Activated T-cell treated with anti-CD3 and anti-CD28 coated beads for 1 hour (primary cell): ENCODE measurements around the gene PTPN13.
"Not testable (repeated sequence)": the region's sequence is repeated elsewhere in the genome, so short reads cannot be mapped to it uniquely, and the experiment has no call there.

Experiments used
- DNase-seq: peaks from one replicate; pipeline ENCODE4 v3.0.0-alpha.2; 2020; ENCODE audit warnings: low read depth

The PTPN13 gene

DNA sequence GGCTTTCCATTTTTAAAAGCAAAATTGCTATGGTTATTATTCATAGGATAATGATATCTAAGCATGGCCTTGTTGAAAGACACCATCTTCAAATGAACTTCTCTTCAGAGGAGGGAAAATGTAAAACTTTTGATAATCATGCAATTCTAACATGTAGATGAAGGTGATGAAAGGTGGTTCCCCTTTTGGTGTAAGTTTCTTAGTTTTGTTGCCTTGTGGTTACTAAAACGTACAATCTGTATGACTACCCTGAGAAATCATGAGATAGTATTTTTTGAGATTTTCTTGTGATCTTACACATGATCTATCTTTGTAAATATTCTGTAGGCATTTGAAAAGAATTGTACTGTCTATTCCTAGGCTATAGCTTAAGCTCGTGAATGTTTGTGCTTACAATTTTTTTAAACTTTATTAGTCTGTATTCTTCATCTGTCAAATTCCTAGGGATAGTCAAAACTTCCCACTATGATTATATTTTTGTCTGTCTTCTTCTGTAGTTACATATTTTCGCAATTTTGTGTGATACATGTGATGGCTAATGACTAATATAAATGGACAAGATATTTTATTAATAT is 47.5 kb downstream of the PTPN13 start:
- no peak for DNase-seq

- DNase-seq = no peak
Observed at GRCh38 chr4:86644892-86645291, 50.8 kb downstream of the PTPN13 start.

DNA sequence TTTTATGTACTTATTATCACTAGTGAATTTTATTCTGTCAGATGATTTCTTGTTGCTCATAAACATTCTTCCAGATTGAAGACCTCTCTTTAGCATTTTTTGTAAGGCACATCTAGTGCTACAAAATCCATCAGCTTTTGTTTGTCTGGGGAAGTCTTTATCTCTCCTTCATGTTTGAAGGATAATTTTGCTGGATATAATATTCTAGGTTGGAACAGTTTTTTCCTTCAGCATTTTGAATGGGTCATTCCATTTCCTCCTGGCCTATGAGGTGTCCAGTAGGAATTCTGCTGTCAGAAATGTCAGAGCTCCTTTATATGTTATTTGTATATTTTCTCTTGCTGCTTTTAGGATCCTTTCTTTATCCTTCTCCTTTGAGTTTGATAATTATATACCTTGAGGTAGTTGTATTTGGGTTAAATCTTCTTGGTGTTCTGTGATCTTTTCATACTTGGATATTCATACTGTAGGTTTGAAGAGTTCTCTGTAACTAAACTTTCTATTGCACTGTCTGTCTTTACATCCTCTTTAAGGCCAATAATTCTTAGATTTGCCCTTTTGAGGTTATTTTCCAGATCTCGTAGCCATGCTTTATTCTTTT is 58.3 kb downstream of the PTPN13 start:
- DNase-seq = no peak

GRCh38 chr4:86653237-86653865 is 59.2 kb downstream of the PTPN13 start:
- DNase-seq = no peak

DNA sequence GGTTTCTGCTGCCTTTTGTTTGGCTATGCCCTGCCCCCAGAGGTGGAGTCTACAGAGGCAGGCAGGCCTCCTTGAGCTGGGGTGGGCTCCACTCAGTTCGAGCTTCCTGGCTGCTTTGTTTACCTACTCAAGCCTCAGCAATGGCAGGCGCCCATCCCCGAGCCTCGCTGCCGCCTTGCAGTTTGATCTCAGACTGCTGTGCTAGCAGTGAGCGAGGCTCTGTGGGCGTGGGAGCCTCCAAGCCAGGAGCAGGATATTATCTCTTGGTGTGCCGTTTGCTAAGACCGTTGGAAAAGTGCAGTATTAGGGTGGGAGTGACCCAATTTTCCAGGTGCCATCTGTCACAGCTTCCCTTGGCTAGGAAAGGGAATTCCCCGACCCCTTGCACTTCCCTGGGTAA is 62.7 kb downstream of the PTPN13 start:
- DNase-seq = not testable (repeated sequence)

DNA sequence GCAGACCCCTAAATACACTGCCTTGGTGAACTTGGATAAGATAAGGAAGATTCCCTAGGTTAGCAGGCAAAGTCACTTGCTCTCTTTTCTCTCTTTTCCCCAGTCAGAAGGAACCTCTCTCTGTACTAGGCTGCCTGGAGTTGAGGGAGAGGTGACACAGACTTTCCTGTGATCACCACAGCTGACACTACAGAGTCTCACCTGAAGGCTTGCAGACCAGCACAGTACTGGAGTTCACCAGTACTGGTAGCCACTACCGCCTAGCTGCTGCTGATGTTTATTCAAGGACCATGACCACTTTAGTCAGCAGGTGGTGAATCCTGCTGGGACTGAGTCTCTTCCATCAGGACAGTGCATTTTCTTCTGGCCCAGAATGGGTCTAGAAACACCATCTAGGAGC is 63.3 kb downstream of the PTPN13 start:
- no peak for DNase-seq

DNA sequence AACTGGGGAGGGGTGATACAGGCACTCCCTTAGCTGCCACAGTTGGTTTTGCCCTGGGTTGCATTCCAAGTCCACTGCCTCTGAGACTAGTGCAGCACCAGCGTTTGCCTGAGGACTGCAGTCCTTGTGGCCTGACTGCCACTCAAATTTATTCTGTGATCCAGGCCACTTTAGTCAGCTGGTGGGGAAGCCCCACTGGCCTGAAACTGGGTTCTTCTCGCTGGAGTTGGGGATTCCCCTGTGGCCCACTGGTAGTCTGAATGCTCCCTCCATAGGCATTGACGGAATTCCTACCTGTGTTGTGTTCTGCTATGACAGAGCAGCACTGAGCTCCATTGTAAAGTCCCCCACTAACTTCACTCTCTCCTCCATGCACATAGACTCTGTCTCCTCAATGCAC is 63.8 kb downstream of the PTPN13 start:
- DNase-seq = no peak

DNA sequence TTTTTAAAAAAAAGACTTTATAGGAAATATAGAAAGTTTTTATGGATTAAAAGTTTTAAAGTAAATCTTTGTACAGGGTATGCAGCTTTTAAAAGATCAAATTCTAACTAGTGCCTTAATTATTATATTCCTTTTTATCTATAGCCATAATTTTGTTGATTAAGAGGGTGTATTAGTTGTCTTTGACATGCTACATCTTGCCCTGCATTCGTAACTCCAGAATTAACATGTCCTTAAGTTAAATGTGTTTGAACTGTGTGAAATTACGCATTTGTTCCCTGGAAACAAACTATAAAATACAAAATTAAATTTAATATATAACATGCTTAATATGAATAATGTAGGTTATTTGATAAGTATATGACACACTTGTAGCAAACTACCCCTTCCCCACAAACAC is 66.3 kb downstream of the PTPN13 start:
- no peak for DNase-seq

DNA sequence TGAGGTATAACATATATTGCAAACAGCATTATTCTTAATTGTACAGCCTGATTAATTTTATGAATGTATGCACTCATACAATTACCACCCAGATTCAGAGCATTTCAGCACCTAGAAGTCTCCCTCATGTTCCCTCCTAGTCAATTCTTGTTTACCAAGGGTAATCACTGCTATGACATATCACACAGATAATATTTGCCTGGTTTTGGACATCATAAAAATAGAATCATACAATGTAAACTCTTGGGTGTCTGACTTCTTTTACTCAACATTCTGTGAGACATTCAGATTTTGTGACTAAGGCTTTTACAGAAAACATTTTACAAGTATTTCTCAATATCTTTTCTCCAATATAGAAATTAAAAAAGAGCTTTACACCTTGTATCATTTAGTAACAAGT is 66.9 kb downstream of the PTPN13 start:
- no peak for DNase-seq

DNA sequence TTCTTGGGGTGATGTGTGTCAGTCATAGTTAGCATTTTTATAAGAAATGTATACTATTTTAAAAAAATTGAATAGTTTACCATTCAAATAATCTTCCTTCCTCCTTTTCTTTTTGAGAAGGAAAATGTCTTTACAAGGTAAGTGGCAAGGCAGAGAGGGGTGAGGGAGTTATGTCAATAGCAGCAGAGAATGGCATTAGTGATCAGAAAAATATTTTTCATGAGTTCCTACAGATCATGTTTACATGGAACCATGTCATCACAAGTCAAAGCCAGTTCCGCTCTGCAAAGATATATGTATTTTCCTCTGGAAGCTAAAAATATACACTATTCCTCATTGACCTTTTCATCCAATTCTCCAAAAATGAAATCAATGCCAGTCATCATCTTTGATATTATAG is 67.3 kb downstream of the PTPN13 start:
- no peak for DNase-seq

DNA sequence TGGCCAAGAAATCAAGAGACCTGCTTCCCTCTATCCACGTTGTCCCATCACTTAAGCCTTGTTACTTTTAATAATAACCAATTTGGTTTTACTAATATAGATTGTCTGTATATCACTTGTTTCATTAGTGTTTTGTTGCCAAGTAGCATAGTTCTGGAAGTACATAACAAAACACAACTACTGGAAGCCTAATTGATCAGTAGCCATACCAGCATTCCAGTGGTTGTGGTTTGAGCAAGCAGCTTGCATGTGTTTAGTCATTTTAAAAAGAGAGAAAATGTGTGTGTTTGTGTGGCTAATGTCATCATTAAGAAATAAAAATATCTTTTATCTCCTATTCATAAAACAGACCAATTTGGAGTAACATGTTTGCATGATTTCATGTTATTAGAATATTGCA is 70.8 kb downstream of the PTPN13 start:
- no peak for DNase-seq

DNA sequence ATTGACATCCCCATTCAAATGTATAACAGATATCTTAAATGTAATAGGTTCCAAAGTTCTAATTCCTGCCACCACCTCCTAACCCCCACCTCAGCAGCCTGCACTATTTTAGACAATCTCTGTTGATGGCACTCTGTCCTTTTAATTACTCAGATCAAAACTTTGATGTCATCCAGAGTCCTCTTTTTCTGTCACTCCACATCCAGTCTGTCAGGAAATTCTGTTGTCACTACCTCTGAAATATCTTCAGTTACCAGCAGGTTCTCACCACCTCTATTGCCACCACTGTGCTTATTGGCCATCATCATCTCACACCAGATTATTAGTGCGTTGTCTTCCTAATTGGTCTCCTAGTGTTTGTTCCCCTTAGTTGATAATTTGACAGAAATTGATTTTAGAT is 76.2 kb downstream of the PTPN13 start:
- no peak for DNase-seq

GRCh38 chr4:86670756-86671155 is 76.6 kb downstream of the PTPN13 start:
- no peak for DNase-seq

DNA sequence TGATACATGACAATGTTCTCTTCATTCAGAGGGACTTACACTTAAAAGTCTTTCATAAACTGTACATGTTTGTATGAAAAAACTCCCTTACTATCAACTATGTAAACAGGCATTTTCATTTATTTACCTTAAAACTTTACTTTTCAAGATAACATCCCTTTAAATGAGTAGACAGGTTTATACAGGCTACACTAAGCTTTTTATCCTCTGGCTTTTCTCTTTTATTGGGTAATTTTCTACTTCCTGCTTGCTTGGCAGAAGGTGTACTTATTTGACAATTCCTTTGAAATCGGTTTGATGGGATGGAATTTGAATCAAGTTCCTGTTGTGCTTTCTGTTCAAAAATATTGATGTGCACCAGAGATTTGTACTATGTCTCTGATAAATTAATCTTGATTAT is 81.4 kb downstream of the PTPN13 start:
- no peak for DNase-seq

GRCh38 chr4:86678796-86679195 is 84.7 kb downstream of the PTPN13 start:
- DNase-seq = no peak

DNA sequence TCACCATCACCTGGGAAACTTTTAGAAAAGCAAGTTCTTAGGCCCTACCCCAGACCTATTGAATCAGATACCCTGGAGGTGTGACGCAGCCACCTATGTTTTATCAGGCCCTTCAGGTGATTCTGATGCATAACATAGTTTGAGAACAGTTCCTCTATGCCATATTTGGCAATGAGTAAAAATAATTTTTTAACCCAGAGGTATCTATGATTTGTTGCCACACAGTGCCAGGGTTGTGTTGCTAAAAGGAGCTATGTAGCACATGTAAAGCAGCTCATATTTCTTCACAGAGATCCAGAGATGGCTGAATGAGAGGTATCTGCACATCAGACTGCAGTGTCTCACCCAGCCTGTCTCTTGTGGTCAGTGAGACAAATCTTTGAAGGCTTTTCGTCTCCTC is 85.3 kb downstream of the PTPN13 start:
- no peak for DNase-seq

DNA sequence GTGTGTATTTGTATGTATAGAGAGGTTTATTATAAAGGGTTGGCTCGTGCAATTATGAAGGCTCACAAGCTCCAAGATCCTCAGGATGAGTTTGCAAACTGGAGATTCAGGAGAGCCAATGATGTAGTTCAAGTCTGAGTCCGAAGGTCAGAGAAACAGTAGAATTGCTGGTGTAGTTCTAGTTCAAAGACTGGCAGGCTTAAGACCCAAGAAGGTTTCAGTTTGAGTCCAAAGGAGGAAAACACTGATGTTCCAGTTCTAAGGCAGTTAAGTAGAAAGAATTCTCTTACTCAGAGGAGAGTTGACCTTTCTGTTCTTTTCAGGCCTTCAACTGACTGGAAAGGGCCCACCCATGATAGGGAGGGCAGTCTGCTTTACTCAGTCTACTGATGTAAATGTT is 89.1 kb downstream of the PTPN13 start:
- no peak for DNase-seq

- no peak for DNase-seq
Observed at GRCh38 chr4:86683983-86684382, 89.9 kb downstream of the PTPN13 start.

DNA sequence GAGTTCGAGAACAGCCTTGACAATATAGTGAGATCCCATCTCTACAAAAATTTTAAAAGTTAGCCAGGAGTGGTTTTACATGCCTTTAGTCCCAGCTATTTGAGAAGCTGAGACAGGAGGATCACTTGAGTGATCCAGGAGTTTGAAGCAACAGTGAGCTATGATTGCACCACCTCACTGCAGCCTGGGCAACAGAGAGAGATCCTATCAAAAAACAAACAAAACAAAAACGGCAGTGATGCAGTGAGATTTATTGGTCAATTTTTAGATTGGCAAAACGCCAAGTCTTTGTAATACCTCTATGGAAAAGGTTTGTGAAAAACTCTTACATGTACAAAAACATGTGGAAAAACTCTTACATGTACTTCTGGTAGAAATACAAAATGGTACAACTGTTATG is 91.3 kb downstream of the PTPN13 start:
- DNase-seq = no peak

DNA sequence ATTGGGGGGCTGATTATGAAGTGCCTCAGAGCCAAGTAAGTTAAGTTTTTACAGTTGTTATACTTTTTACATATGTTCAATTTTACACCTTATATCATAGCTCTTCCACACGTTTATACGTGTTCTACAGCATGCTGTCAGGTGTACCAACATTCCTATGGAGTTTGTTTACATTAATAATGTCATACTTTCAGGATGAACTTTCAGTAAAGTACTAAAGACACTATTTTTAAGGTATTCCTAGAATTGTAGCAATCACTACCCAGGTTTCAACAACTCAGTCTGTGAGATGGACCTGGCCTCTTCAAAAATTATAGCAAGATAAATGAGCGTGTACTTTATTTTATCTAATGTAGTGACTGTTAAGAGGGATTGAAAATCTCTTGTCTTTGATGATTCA is 92.6 kb downstream of the PTPN13 start:
- no peak for DNase-seq

GRCh38 chr4:86688026-86688425 is 93.9 kb downstream of the PTPN13 start:
- no peak for DNase-seq

GRCh38 chr4:86704601-86705000 is 110.5 kb downstream of the PTPN13 start:
- DNase-seq = no peak

DNA sequence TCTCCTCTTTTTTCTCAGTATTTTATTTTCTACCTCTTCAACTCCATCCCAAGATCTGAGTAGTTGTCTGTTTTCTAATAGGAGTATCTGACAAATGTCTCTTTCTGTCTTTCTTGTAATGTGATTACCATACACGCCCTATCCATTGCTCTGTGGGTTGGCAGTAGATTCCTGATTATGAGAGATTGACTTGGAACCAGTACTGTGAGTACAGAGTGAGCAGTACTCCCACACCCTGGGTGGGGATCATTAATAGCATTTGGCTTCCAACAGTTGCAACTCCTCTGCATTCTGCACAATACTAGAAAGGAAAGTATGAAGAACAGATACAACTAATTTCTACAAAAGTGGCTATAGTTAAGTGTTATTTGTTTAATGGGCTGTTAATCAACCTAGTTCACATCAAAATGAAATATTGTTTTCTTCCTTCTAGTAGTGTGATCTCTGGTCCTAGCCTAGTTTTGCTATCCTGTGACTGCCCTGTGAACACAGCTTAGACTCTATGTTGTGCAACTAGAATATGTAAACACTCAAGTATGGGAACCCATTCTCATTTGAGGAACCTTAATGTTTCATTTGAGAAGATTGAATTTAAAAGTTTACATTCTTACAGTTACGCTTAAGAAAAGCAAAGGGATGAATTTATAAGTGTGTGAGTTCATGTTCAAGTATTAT is 112.9 kb downstream of the PTPN13 start:
- no peak for DNase-seq
